ENCODE measurements around the gene FAM107B.

- TF ChIP-seq JUN (IDR thresholded peaks at IDR 0.05; ENCODE audit: borderline replicate concordance, insufficient read depth, insufficient read length, low read depth) (no peak), POLR2A (IDR thresholded peaks at IDR 0.05; ENCODE audit: low read depth, low read length) (no peak), POLR2AphosphoS5 (IDR thresholded peaks at IDR 0.05; ENCODE audit: insufficient read depth, low read depth, low read length) (no peak)
- TF ChIP-seq, protein P1, sequence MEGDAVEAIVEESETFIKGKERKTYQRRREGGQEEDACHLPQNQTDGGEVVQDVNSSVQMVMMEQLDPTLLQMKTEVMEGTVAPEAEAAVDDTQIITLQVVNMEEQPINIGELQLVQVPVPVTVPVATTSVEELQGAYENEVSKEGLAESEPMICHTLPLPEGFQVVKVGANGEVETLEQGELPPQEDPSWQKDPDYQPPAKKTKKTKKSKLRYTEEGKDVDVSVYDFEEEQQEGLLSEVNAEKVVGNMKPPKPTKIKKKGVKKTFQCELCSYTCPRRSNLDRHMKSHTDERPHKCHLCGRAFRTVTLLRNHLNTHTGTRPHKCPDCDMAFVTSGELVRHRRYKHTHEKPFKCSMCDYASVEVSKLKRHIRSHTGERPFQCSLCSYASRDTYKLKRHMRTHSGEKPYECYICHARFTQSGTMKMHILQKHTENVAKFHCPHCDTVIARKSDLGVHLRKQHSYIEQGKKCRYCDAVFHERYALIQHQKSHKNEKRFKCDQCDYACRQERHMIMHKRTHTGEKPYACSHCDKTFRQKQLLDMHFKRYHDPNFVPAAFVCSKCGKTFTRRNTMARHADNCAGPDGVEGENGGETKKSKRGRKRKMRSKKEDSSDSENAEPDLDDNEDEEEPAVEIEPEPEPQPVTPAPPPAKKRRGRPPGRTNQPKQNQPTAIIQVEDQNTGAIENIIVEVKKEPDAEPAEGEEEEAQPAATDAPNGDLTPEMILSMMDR (IDR thresholded peaks at IDR 0.05; ENCODE audit: extremely low read depth in 1 of 2, insufficient read depth in 1 of 2, low read depth in 1 of 2, low read length in 2 of 2) = no peak
Observed at GRCh38 chr10:14468726-14469125, 306.0 kb downstream of the FAM107B start.

Measured in endothelial cell of umbilical vein (primary cell).